Measurements from ENCODE around the gene MCF2L2.

GRCh38 chr3:183226333-183226890, 202.0 kb downstream of the MCF2L2 start:
- no peak for TF ChIP-seq CTCF (conservative IDR thresholded peaks at IDR 0.05; ENCODE audit: low read depth in 2 of 2)
- no peak for TF ChIP-seq ZNF114 (CRISPR knock-in tag; IDR thresholded peaks at IDR 0.05)
- TF ChIP-seq POLR2AphosphoS5 (IDR thresholded peaks at IDR 0.05; ENCODE audit: low read depth): no peak

Data from GM23338 (cell line).